Hematopoietic multipotent progenitor cell treated with erythropoietin and hydrocortisone succinate and interleukin-3 and kit ligand, for 17 days (in vitro differentiated cells): ENCODE measurements around the gene OPHN1.
"Not testable (repeated sequence)": the region's sequence is repeated elsewhere in the genome, so short reads cannot be mapped to it uniquely, and the experiment has no call there.

Source experiments
- DNase-seq: peaks from one replicate; pipeline ENCODE4 v3.0.0-alpha.2; 2015; ENCODE audit warnings: low spot score

OPHN1 gene

DNA sequence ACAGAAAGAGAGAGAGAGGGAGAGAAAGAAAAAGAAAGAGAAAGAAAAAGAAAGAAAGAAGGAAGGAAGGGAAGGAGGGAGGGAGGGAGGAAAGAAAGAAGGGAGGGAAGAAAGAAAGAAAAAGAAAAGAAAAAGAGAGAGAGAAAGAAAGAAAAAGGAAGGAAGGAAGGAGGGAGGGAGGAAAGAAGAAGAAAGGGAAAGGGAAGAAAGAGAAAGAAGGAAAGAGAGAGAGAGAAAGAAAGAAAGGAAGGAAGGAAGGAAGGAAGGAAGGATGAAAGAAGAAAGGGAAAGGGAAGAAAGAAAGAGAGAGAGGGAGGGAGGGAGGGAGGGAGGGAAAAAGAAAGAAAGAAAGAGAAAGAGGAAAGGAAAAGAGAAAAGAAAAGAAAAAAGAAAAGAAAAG lies 10.8 kb downstream of the OPHN1 start:
- DNase-seq, result no peak

- no peak for DNase-seq
Observed at GRCh38 chrX:68421636-68422035, 11.7 kb downstream of the OPHN1 start.

- no peak for DNase-seq
Observed at GRCh38 chrX:68420559-68420958, 12.7 kb downstream of the OPHN1 start.

GRCh38 chrX:68419975-68420374 lies 13.3 kb downstream of the OPHN1 start:
- DNase-seq, result no peak

- no peak for DNase-seq
Observed at GRCh38 chrX:68417651-68418050, 15.6 kb downstream of the OPHN1 start.

DNA sequence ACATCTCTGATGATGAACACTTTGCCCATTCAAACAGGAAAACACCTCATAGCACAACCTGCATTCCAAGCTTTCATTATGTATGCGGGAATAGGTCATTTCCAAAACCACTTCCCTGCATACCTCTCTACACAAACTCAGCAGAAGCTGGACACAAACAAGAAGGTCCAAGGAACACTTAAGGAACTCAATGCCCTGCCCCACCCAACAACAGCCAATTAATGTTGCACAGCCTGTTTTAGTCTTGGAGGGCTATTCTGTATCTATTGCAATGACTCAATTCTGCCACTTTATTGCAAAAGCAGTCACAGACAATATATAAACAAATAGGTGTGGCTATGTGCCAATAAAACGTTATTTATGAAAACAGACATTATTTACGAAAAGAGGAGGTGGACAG lies 16.7 kb downstream of the OPHN1 start:
- DNase-seq, result no peak

DNA sequence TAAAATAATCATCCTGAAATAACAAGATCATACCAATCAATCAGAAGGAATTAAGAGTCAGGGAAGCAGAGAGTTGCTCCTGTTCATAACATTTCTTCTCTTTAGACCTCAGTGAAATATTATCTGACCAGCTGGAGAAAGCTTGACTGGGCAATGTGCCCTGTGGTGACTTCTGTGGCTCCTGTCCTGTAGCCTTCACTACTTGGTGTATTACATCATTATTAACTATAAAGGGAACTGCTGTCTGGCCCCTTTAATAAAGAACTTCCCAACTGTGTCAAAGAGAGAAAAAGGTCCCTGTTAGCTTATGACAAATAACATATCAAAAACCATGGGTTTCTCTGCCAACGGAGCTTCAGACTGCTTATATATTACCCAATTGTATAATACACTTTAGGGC lies 18.0 kb downstream of the OPHN1 start:
- no peak for DNase-seq

DNA sequence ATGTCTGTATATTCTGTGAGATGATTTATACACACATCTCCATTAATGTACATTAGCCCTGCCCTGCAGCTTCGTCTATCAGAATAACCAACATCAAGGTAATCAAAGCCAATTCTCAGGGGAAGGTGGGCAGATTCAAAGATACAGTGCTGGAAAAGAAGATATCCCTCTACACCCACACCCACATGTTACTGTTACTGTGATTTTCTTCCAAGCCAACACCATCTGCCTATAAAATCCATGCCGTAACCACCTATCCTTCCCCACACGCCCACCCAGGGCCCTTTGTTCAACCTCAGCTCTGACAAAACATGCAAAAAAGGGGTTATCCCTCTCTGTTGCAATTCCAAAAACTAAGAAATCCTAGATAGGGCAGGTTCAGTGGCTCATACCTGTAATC lies 20.0 kb downstream of the OPHN1 start:
- no peak for DNase-seq

- DNase-seq, result no peak
Observed at GRCh38 chrX:68411729-68412128, 21.6 kb downstream of the OPHN1 start.

- no peak for DNase-seq
Observed at GRCh38 chrX:68409194-68409593, 24.1 kb downstream of the OPHN1 start.

DNA sequence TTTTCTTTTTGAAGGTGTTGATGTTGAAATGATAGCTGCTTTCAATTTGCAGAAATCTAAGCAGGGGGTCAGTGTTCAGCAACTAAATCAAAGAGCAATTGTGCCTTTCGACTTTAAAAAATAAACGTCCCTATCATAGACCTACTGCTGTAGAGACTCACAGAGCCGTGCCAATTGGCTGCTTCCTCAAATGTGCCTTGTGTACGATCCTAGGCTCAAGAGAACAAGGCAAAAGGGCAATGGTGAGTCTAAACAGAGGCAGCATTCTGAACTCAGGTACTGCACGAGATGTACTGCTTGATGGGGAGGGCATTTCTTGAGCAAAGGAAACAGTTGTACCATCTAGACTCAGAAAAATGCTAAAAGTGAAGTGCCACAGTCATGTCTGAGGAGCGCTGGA lies 29.8 kb downstream of the OPHN1 start:
- no peak for DNase-seq

- no peak for DNase-seq
Observed at GRCh38 chrX:68403038-68403437, 30.3 kb downstream of the OPHN1 start.

GRCh38 chrX:68402094-68402493 lies 31.2 kb downstream of the OPHN1 start:
- no peak for DNase-seq

DNA sequence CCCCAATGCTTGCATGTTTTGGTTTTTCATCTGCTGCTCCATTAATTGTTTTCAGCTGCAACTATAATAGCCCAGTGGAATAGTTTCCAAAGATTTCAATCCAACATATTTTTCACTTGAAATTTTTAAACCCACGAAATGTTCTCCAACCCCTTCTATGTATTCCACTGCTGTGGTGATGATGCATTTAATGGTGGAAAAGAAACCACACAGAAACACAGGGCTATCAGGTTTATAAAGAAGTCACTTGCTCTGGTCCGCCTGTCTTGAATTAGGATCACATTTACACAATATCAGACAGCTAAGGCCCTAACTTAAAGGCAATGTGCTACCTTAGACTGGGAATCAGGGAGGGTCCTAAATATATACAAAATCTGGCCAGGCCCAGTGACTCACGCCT lies 35.0 kb downstream of the OPHN1 start:
- no peak for DNase-seq

DNA sequence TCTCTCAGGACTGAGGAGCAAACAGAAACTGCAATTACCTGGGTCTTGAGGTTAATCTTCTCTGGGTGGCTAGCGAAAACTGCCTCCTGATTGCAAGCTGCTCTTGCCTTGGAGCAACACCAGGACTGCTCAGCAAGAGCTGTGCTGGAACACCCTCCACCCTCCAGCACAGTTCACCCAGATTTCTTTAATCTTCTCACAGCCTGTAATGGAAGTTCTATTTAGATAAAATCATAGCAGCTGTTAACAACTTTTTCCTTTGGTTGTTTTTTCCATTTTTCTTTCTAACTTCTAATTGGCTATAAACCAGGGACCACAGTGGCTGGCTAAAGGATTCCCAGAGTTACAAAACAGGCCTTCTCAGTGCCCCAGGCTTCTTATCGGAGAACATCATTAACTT lies 36.3 kb downstream of the OPHN1 start:
- DNase-seq, result no peak

DNA sequence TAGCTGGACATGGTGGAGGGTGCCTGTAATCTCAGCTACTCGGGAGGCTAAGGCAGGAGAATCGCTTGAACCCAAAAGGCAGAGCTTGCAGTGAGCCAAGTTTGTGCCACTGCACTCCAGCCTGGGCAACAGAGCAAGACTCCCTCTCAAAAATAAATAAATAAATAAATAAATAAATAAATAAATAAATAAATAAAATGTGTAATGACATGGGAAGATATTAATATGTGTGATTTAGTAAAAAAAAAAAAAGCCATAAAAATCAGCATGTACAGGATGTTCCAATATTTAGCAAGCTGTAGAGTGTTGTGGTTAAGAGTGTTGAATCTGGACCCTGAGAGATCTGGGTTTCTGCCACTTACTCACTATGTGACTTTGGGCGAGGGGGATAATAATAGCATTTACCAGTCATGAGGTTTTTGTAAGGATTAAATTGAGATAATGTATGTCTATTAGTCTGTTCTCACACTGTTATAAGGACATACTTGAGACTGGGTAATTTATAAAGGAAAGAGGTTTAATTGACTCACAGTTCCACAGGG lies 43.8 kb downstream of the OPHN1 start:
- not testable (repeated sequence) for DNase-seq

DNA sequence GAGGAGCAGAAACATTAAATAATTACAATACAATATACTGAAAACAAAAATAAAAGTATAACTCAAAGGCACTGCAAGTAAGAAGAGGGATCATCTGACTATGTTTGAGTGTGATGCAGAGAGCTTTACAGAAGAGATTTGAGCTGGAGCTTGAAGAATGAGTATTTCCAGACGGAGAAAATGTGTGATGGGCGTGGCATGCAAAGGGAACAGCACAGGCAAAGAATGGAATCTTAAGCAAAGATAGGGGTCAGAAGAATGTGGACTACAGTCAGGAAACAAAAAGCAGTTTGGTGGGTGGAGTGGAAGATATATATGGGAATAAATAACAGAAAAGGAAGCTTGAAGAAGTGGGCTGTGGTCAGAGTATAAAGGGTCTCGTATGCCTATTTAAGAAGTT lies 45.5 kb downstream of the OPHN1 start:
- DNase-seq, result no peak

DNA sequence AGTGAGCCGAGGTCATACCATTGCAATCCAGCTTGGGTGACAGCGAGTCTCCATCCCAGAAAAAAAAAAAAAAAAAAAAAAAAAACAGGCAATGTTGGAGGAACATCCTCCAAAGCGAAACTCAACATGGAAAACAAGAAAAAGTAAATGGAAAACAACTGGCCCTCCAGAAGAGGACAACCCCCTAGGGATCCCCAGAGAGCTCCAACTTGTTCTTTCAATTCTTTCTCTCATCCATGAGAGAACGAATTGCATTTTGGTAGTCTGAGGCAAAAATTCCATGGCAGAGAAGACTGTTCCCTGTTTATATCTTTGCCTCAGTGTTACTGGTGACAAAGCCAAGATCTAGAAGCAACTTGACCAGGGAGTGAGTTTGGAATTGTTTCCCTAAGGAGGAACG lies 49.8 kb downstream of the OPHN1 start:
- DNase-seq, result no peak

- DNase-seq, result not testable (repeated sequence)
Observed at GRCh38 chrX:68377579-68377978, 55.7 kb downstream of the OPHN1 start.

DNA sequence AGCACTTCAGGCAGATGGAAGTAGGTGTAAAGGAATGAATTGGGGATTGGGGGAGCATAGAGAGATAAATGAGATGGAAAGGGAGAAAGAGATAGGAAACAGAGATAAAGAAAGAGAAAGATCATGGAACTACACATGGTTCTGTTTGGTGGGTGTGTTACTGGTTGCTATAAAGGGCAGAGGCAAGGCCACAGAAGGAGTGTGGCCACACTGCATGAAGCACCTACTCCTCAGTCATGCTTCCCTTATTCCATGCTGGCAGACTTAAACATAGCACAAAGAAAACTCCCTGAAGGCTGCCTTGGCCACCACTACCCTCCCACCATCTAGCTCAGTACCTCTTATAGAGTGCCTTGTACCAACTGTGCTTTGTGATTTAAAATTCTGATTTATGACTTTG lies 56.9 kb downstream of the OPHN1 start:
- no peak for DNase-seq

- DNase-seq, result no peak
Observed at GRCh38 chrX:68375803-68376202, 57.5 kb downstream of the OPHN1 start.

- DNase-seq, result no peak
Observed at GRCh38 chrX:68372665-68373064, 60.6 kb downstream of the OPHN1 start.

GRCh38 chrX:68369559-68369958 lies 63.7 kb downstream of the OPHN1 start:
- DNase-seq, result no peak

DNA sequence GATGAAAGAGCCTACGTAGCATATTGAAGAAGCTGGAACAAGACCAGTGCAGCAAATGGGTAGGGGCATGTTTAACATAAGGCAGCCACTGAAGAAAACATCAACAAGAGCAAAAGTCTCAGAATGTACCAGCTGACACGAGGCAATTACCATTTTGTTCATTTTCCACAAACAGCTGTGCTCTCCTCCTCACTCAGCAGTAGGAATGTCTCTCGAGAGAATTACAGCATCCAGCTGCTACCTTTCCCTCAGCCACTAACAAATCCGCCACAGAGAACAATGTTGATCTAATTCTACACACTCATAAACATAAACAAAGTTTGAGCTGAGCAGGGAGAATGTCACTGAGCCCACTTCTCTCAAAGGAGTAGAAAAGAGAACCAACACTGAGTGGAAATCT lies 68.0 kb downstream of the OPHN1 start:
- DNase-seq, result no peak

DNA sequence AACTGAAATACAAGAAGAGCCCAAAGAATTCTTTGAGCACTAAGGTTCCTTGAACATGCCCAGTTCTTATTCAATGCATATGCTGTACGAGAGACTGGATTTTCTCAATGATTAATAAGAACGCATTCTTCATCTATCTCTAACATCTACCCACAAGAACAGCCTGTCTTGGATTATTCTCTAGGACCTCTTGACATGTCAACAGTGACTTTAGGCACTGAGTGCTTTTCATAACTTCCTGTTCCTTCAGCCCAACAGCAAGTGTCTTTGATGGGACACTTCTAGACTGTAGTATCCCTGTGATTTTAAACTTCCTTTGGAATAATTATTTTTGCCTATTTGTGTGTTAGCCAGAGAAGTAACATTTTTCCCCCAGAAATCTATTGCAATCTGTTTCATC lies 69.3 kb downstream of the OPHN1 start:
- no peak for DNase-seq
